CD4-positive, alpha-beta T cell (primary cell): Measurements from ENCODE around the gene TAS2R41. TPM values are rescaled to one million over a fixed set of nuclear protein-coding genes. Genes with fewer than 3 reads are reported as not detected.
A peak's percentile ranks its signal among the peaks of the same experiment; 100 is the strongest.

Experiments
- ATAC-seq: fragments of 200-7000 bp; cut with Tn5 transposase; one replicate; pipeline ENCODE4 v1.10.0; 2022; ENCODE audit warnings: mild to moderate bottlenecking; ENCODE audit not compliant: poor library complexity
- CTCF ChIA-PET: fragments of 350-600 bp; sonication (Branson Sonifier 250); formaldehyde crosslinking; loops from one replicate; lab custom pipeline; 2021; ENCODE audit warnings: antibody characterized with exemption, inconsistent platforms; lab: Charles Lee
- POLR2A ChIA-PET: fragments of 350-600 bp; sonication (Branson Sonifier 250); formaldehyde crosslinking; loops from one replicate; lab custom pipeline; 2021; ENCODE audit warnings: antibody characterized with exemption, inconsistent platforms; lab: Charles Lee
- DNase-seq, 14 experiments: peaks; one replicate each; pipeline ENCODE4 v3.0.0-alpha.2; 2013 to 2020; ENCODE audit warnings: mixed read lengths in 2 of 14
- H3K27ac ChIP-seq, 2 donors: one replicate each; pipeline versions ENCODE4 v1.5.1 to v1.7.0; 2013; ENCODE audit warnings: low read length in 2 of 2, low read depth in 1 of 2, mild to moderate bottlenecking in 1 of 2
- H3K27me3 ChIP-seq, 2 experiments: 1 replicate in 1 of 2; 2 replicates in 1 of 2; pipeline versions ENCODE4 v1.6.1 to v1.7.0; 2013; ENCODE audit warnings: low read length in 2 of 2, control low read depth in 1 of 2, mild to moderate bottlenecking in 1 of 2, moderate library complexity in 1 of 2; ENCODE audit not compliant: insufficient read depth in 2 of 2, control insufficient read depth in 1 of 2
- H3K36me3 ChIP-seq: one replicate; pipeline ENCODE4 v1.6.1; 2013; ENCODE audit warnings: low read length, control low read depth; ENCODE audit not compliant: insufficient read depth
- H3K4me1 ChIP-seq: one replicate; pipeline ENCODE4 v1.6.1; 2013; ENCODE audit warnings: low read length, control low read depth; ENCODE audit not compliant: insufficient read depth
- H3K4me3 ChIP-seq: one replicate; pipeline ENCODE4 v1.5.1; 2013; ENCODE audit warnings: mild to moderate bottlenecking, low read length, moderate library complexity
- H3K9me3 ChIP-seq, 2 experiments: 1 replicate in 1 of 2; 2 replicates in 1 of 2; pipeline versions ENCODE4 v1.6.1 to v1.7.0; 2013; ENCODE audit warnings: low read length in 2 of 2, mild to moderate bottlenecking in 2 of 2, control low read depth in 1 of 2, moderate library complexity in 1 of 2; ENCODE audit not compliant: control insufficient read depth in 1 of 2, insufficient read depth in 1 of 2
- H3K27ac Mint-ChIP-seq: one replicate; pipeline ENCODE4 v1.8.0; 2020; ENCODE audit warnings: mixed read lengths
- H3K27me3 Mint-ChIP-seq: one replicate; pipeline ENCODE4 v1.8.0; 2021; ENCODE audit warnings: mixed read lengths
- H3K36me3 Mint-ChIP-seq: one replicate; pipeline ENCODE4 v1.8.0; 2021; ENCODE audit warnings: low read depth, mixed read lengths
- H3K4me1 Mint-ChIP-seq: one replicate; pipeline ENCODE4 v1.8.0; 2021; ENCODE audit warnings: low read depth, mixed read lengths
- H3K4me3 Mint-ChIP-seq: one replicate; pipeline ENCODE4 v1.8.0; 2020; ENCODE audit warnings: mild to moderate bottlenecking, mixed read lengths
- H3K9me3 Mint-ChIP-seq: one replicate; pipeline ENCODE4 v1.8.0; 2020; ENCODE audit warnings: mixed read lengths
- CTCF ChIP-seq: fragments of 200-600 bp; IDR thresholded peaks from one replicate; pipeline ENCODE4 v1.8.0; 2022; ENCODE audit warnings: antibody characterized with exemption, mild to moderate bottlenecking
- intact Hi-C, 2 experiments: fragments of 100-400 bp; cut with DNase I in 1 of 2; cut with micrococcal nuclease in 1 of 2; formaldehyde crosslinking; loops; one replicate each; pipeline versions ENCODE4 v1.15.1 to v1.9.0; 2023 to 2025; cut with DNase I, micrococcal nuclease
- total RNA-seq, 174 experiments: library from RNA in 2 of 174; stranded (reverse) in 2 of 174; gene quantifications; one replicate each; pipeline ENCODE4 v1.2.3 and lab custom pipeline; 2021 to 2026

The TAS2R41 gene
- total RNA-seq, 2 experiments from 2014 or later, result 0.69 to 0.73 TPM

- H3K27me3 Mint-ChIP-seq, result no peaks in the 10 kb centered on the region
- H3K9me3 Mint-ChIP-seq, result no peaks in the 10 kb centered on the region
- Histone ChIP-seq H3K27ac (no peak overlapping the region), H3K4me1 (no peaks in the 10 kb centered on the region), H3K9me3 (no peaks in the 10 kb centered on the region), H3K27me3 (no peaks in the 10 kb centered on the region), H3K36me3 (peaks cover 2% of the 10 kb centered on the region), H3K4me3 (no peak overlapping the region)
- peaks cover 27% of the 10 kb centered on the region for H3K4me1 Mint-ChIP-seq
- TF ChIP-seq CTCF, result no peak
- intact Hi-C loops, result no loop called here
- H3K4me3 Mint-ChIP-seq, result no peak overlapping the region
- DNase-seq (no peak), ATAC-seq (no peak)
- H3K27ac Mint-ChIP-seq, result no peak overlapping the region
- POLR2A ChIA-PET, result no interaction called here
- CTCF ChIA-PET, result no interaction called here
- H3K36me3 Mint-ChIP-seq, result peaks cover 67% of the 10 kb centered on the region
These were observed 15.4 kb downstream of the TAS2R41 start for GRCh38 chr7:143492799-143493739.

- POLR2A ChIA-PET, result interaction anchor here (0.7 kb wide), 1 partner anchor 157 kb away, joined by 3 read pairs; no protein-coding TSS in a partner anchor
- CTCF ChIA-PET, result no interaction called here
- Histone ChIP-seq H3K27ac (no peak overlapping the region), H3K36me3 (no peaks in the 10 kb centered on the region), H3K4me3 (no peak overlapping the region), H3K4me1 (no peaks in the 10 kb centered on the region), H3K27me3 (no peaks in the 10 kb centered on the region), H3K9me3 (no peaks in the 10 kb centered on the region)
- Mint-ChIP-seq H3K27me3 (no peaks in the 10 kb centered on the region), H3K36me3 (peaks cover 60% of the 10 kb centered on the region), H3K4me1 (peaks cover 27% of the 10 kb centered on the region), H3K9me3 (no peaks in the 10 kb centered on the region), H3K27ac (no peak overlapping the region), H3K4me3 (no peak overlapping the region)
- DNase-seq (peak in 1 of 14 experiments; percentile 25), ATAC-seq (no peak)
- TF ChIP-seq CTCF, result no peak
- intact Hi-C loops, result no loop called here
These were observed 16.1 kb downstream of the TAS2R41 start for GRCh38 chr7:143493751-143494150.

GRCh38 chr7:143494622-143495021, 16.9 kb downstream of the TAS2R41 start:
- Histone ChIP-seq H3K27ac (no peak overlapping the region), H3K4me3 (no peak overlapping the region), H3K27me3 (no peaks in the 10 kb centered on the region), H3K36me3 (no peaks in the 10 kb centered on the region), H3K4me1 (no peaks in the 10 kb centered on the region), H3K9me3 (no peaks in the 10 kb centered on the region)
- no peaks in the 10 kb centered on the region for H3K9me3 Mint-ChIP-seq
- ATAC-seq (no peak), DNase-seq (no peak)
- intact Hi-C loops, result no loop called here
- no peaks in the 10 kb centered on the region for H3K27me3 Mint-ChIP-seq
- H3K4me3 Mint-ChIP-seq, result no peak overlapping the region
- ChIA-PET POLR2A (interaction anchor here (0.7 kb wide), 1 partner anchor 157 kb away, joined by 3 read pairs; no protein-coding TSS in a partner anchor), CTCF (interaction anchor here (0.6 kb wide), 1 partner anchor 450 kb away, joined by 3 read pairs; no protein-coding TSS in a partner anchor)
- H3K4me1 Mint-ChIP-seq, result peaks cover 27% of the 10 kb centered on the region
- H3K27ac Mint-ChIP-seq, result no peak overlapping the region
- H3K36me3 Mint-ChIP-seq, result peaks cover 59% of the 10 kb centered on the region
- no peak for TF ChIP-seq CTCF
